Kidney (tissue), 14 donors: Measurements from ENCODE around the gene RIT1. TPM values are rescaled to one million over a fixed set of nuclear protein-coding genes. Genes with fewer than 3 reads are reported as not detected.

Source experiments
- DNase-seq, 5 donors: peaks; one replicate each; pipeline ENCODE4 v3.0.0-alpha.2; 2013 to 2020
- FAIRE-seq: peaks from 2 replicates; lab custom pipeline; 2012; peaks lifted over from hg19 to GRCh38; lab: Jason Lieb, UNC
- H3K27ac ChIP-seq, 2 donors: one replicate each; pipeline ENCODE4 v1.7.0; 2013; ENCODE audit warnings: low read depth in 2 of 2, low read length in 2 of 2, inconsistent platforms in 1 of 2
- H3K27me3 ChIP-seq: one replicate; pipeline ENCODE4 v1.7.1; 2013; ENCODE audit warnings: low read length, inconsistent platforms; ENCODE audit not compliant: control insufficient read depth, insufficient read depth
- H3K36me3 ChIP-seq, 3 donors: one replicate each; pipeline versions ENCODE4 v1.7.0 to v1.7.1; 2013; ENCODE audit warnings: low read length in 3 of 3, control low read depth in 1 of 3, inconsistent platforms in 1 of 3; ENCODE audit not compliant: insufficient read depth in 3 of 3, control insufficient read depth in 2 of 3
- H3K4me1 ChIP-seq, 3 donors: one replicate each; pipeline versions ENCODE4 v1.7.0 to v1.7.1; 2013; ENCODE audit warnings: low read length in 3 of 3, inconsistent platforms in 1 of 3, low read depth in 1 of 3; ENCODE audit not compliant: control insufficient read depth in 2 of 3, insufficient read depth in 2 of 3
- H3K4me3 ChIP-seq, 3 donors: one replicate each; pipeline versions ENCODE4 v1.7.0 to v1.8.1; 2013; ENCODE audit warnings: low read length in 3 of 3, control low read depth in 1 of 3, inconsistent platforms in 1 of 3
- H3K9ac ChIP-seq, 3 donors: one replicate each; pipeline versions ENCODE4 v1.7.0 to v1.7.1; 2013; ENCODE audit warnings: low read length in 3 of 3, control low read depth in 1 of 3, inconsistent platforms in 1 of 3
- H3K9me3 ChIP-seq, 3 donors: one replicate each; pipeline versions ENCODE4 v1.7.0 to v1.7.1; 2013; ENCODE audit warnings: low read length in 3 of 3, control low read depth in 1 of 3, inconsistent platforms in 1 of 3; ENCODE audit not compliant: control insufficient read depth in 2 of 3, insufficient read depth in 1 of 3
- intact Hi-C: fragments of 100-400 bp; cut with DNase I; formaldehyde crosslinking; loops from one replicate; pipeline ENCODE4 v1.11.1; 2022
- polyA plus RNA-seq: library from polyadenylated mRNA; stranded (reverse); fragments of 350-450 nt; fragmentation: Illumina TruSeq; extraction: RNeasy Lipid Tissue Mini Kit (QIAGEN cat#74804); gene quantifications from one replicate; pipeline ENCODE4 v1.2.3, GENCODE V29; 2014; ENCODE audit warnings: low read depth, low replicate concordance; ENCODE audit not compliant: insufficient read depth
- total RNA-seq: library from RNA; stranded (reverse); fragmentation: NEBNext Ultra II Directional; extraction: Animal tissue kit (Norgen Biotek cat#: 25700); gene quantifications from one replicate; pipeline ENCODE4 v1.2.1, GENCODE V29; 2021
- TF ChIP-seq, protein P1 (sequence below): IDR thresholded peaks from 3 replicates; pipeline ENCODE4 v1.5.1; 2012; ENCODE audit warnings: mild to moderate bottlenecking, moderate library complexity, borderline replicate concordance; ENCODE audit not compliant: insufficient read depth; ENCODE audit errors: extremely low read depth
- donor health status: control.
- donor health status: control.
- donor health status: control.
- donor health status: control.
- donor health status: control.
- donor health status: DM: yes; HTN: yes; CAD: no.
- donor health status: Normal renal cell carcinoma (clear cell type).

The RIT1 gene
- total and polyA plus RNA-seq, 2 donors from 2014 or later = 33.2 to 40.8 TPM

DNA sequence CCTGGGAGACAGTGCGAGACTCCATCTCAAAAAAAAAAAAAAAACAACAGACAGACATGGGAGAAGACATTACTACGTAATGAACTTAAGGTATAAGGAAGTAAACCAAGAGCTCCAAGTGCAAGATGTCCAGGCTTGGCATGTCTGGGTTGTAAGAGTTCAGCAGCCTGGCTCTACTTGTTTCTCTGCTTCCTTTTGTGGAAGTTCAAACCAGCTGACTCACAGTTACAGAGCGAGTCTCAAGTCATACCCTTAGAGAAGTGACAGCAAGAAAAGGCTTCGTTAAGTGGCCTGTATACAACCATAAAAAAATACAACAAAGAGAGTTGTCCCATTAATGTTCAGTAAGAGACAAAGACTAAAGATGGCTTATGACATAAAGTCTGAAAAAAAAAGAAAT lies 1.3 kb downstream of the RIT1 start:
- H3K9ac ChIP-seq = peak overlapping the region in 1 of 3 donors; percentile 85
- H3K36me3 ChIP-seq = peaks cover 4 to 22% (median 17%) of the 10 kb centered on the region in 3 donors
- intact Hi-C loops = no loop called here

DNA sequence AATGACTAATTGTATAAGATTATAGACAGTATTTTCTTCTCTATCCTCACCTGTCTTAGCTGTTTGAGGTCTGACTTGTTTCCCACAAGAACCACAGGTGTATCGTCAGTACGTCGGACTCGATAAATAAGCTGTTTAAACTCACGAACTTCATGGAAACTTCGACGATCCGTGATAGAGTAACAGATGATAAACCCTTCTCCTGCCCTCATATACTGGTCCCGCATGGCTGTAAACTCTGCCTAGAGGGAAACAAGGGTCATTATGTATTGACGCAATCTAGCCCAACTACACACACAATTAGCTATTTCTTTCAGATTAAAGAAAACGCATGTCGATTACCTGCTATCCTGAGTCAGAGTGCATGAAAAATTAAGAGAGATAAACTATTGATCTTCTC lies 6.9 kb downstream of the RIT1 start:
- H3K9ac ChIP-seq = no peak overlapping the region
- H3K27ac ChIP-seq = no peak overlapping the region
- H3K4me1 ChIP-seq = no peaks in the 10 kb centered on the region
- DNase-seq = no peak
- TF ChIP-seq, protein P1, sequence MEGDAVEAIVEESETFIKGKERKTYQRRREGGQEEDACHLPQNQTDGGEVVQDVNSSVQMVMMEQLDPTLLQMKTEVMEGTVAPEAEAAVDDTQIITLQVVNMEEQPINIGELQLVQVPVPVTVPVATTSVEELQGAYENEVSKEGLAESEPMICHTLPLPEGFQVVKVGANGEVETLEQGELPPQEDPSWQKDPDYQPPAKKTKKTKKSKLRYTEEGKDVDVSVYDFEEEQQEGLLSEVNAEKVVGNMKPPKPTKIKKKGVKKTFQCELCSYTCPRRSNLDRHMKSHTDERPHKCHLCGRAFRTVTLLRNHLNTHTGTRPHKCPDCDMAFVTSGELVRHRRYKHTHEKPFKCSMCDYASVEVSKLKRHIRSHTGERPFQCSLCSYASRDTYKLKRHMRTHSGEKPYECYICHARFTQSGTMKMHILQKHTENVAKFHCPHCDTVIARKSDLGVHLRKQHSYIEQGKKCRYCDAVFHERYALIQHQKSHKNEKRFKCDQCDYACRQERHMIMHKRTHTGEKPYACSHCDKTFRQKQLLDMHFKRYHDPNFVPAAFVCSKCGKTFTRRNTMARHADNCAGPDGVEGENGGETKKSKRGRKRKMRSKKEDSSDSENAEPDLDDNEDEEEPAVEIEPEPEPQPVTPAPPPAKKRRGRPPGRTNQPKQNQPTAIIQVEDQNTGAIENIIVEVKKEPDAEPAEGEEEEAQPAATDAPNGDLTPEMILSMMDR = no peak
- intact Hi-C loops = no loop called here
- H3K9me3 ChIP-seq = no peaks in the 10 kb centered on the region
- no peak overlapping the region for H3K4me3 ChIP-seq
- no peak for FAIRE-seq
- H3K27me3 ChIP-seq = no peaks in the 10 kb centered on the region
- H3K36me3 ChIP-seq = peaks cover 0 to 40% (median 34%) of the 10 kb centered on the region in 3 donors

More for the DNA sequence above, 1.3 kb downstream of the RIT1 start:
- FAIRE-seq (no peak), DNase-seq (no peak)
- Histone ChIP-seq H3K4me1 (peaks cover 0 to 7% (median 0%) of the 10 kb centered on the region in 3 donors), H3K9me3 (no peaks in the 10 kb centered on the region), H3K27me3 (no peaks in the 10 kb centered on the region), H3K27ac (peak overlapping the region in 1 of 2 donors; percentile 14), H3K4me3 (peak overlapping the region in 2 of 3 donors; percentile 75 to 94)
- TF ChIP-seq, protein P1 = no peak

DNA sequence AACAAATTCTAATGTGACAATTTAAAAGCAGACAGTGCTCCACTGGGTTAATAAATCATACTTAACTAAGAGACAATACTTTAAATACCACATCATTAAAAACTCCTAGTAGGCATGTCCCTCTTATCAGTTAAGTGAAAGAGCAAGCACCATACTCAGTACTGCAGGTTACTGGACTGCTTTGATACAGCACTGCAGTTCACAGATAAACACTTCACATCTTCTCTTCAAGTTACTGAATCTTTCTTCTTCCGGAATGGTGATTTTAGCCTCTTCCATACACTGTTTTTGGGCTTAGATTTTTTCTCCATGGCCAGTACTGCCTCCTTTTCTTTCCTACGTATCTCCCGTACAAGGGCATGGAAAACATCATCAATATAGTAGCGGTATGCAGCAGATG lies 11.0 kb downstream of the RIT1 start:
- TF ChIP-seq, protein P1 = no peak
- intact Hi-C loops = no loop called here
- no peak for FAIRE-seq

DNA sequence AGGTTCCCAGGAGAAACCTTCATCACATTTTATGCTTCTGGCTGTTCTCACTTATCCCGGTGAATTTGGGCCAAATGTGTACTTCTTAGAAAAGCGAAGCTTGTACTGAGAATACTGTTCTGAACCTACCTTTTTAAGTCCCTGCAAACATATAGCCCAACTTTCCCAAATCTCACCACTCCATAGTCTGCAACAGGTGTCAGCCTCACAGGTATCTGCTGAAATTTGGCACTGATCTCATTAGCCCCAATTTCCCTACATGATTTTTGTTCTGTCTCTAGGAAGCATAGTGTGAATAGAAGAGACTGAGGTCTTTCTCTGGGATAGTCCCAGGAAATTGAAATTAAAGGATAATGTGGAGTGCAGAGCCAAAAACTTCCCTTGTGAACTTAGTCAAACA lies 11.5 kb downstream of the RIT1 start:
- Histone ChIP-seq H3K27ac (no peak overlapping the region), H3K9ac (no peak overlapping the region), H3K36me3 (peaks cover 3 to 47% (median 32%) of the 10 kb centered on the region in 3 donors), H3K27me3 (no peaks in the 10 kb centered on the region), H3K4me1 (no peaks in the 10 kb centered on the region), H3K4me3 (no peak overlapping the region), H3K9me3 (no peaks in the 10 kb centered on the region)
- FAIRE-seq (no peak), DNase-seq (no peak)
- intact Hi-C loops = no loop called here
- TF ChIP-seq, protein P1 = no peak

More for the DNA sequence above, 11.0 kb downstream of the RIT1 start:
- no peak for DNase-seq
- H3K4me3 ChIP-seq = no peak overlapping the region
- no peak overlapping the region for H3K9ac ChIP-seq
- no peaks in the 10 kb centered on the region for H3K27me3 ChIP-seq
- no peaks in the 10 kb centered on the region for H3K4me1 ChIP-seq
- H3K36me3 ChIP-seq = peaks cover 3 to 52% (median 36%) of the 10 kb centered on the region in 3 donors
- H3K9me3 ChIP-seq = no peaks in the 10 kb centered on the region
- H3K27ac ChIP-seq = no peak overlapping the region
